Astrocyte of the hippocampus (primary cell): ENCODE results near the gene SFXN2.
"Not testable (repeated sequence)": the region's sequence is repeated elsewhere in the genome, so short reads cannot be mapped to it uniquely, and the experiment has no call there.

Source experiments
- DNase-seq: peaks from one replicate; pipeline ENCODE4 v3.0.0; 2011; ENCODE audit warnings: low read depth, low spot score

Gene SFXN2

GRCh38 chr10:102720775-102721301, 6.4 kb downstream of the SFXN2 start:
- DNase-seq, result no peak

DNA sequence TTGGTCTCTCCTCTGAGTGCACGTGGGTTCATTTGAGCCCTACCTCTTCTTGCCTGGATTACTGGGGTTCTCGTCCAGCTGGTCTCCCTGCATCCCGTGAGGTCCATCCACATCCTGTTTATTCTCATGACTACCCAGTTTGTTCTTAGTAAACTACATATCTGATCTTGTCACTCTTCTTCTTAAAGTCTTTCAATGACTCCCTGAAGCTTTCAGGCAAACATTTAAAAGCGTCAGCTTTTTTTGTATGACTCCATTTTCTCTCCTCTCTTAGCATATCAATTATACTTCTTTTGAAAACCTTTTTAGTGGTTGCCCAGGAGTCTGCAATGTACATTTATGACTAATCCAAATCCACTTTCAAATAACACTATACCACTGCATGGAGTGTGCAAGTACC, 7.5 kb downstream of the SFXN2 start:
- no peak for DNase-seq

- DNase-seq, result no peak
Measured at GRCh38 chr10:102723989-102724388, 9.6 kb downstream of the SFXN2 start.

DNA sequence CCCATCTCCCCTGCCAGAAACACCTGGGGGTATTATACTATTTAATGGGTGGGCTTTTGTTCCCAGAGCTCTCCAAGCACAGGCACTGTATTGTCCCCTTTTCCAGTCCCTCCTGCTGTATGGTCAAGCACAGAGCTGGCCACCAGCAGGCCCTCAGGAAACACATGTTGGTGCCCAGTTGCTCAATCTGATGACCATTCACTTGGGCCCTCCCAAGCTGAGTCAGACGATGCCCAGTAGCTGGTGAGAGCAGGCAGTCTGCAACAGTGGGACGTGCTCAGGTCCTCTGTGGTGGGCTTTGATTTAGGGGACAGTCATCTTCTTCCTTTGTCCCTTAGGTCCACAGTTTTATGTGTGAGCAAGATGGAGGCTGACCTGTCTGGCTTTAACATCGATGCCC, 11.8 kb downstream of the SFXN2 start:
- DNase-seq, result no peak

DNA sequence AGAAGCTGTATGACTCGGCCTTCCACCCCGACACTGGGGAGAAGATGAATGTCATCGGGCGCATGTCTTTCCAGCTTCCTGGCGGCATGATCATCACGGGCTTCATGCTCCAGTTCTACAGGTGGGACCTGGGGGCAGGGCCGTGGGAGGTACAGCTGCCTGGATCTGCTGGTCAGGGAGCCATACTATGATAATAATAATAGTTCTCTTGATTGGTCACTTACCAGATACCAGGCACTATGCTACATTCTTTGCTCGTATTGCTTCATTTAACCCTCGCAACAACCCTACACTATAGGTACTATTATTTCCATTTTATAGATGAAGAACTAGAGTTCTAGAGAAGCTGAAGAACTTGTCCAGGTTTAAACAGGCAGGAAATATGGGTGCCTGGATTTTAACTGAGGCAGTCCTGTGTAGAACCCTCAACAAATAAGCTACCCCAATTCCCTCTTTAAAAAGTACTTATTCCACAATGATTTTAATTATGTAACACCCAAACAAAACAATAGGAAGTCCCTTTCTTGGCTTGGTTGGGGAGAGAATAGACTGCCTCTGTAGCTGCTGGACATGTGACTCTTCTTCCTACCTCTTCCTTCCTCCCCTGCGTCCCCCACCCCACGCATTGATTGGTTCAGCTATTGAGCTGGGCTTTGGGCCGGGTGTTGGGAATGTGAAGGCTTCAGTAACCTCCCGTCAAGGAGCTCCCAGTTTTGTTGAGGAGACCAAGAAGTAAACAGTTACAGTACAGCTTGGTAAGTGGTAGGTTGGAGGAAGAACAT, 12.8 kb downstream of the SFXN2 start:
- DNase-seq, result no peak

- DNase-seq, result peak; percentile 94
Measured at GRCh38 chr10:102729029-102730026, 14.9 kb downstream of the SFXN2 start.

DNA sequence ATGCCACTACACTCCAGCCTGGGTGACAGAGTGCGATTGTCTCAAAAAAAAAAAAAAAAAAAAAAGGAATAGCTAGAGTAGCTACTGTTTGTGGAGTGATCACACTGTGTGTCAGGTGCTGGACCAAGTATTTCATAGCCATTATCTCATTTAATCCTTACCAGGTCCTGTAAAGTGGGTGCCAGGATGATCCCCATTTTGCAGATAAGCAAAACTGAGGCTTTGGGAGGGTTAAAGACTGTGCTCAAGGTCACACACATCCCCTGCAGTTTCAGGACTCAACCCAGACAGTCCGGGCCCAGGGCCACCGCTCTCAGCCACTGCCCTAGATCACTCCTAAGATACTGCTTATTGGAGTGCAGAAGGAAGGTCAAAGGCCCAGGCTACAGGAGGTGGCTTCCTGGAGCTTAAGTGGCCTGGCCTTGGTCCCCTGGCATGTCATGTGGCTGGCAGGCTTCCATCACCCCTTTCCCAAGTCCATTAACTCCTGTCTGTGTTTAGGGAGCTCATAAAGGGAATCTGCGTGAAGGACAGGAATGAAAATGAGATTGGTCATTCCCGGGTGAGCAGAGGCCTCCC, 16.9 kb downstream of the SFXN2 start:
- DNase-seq, result no peak

DNA sequence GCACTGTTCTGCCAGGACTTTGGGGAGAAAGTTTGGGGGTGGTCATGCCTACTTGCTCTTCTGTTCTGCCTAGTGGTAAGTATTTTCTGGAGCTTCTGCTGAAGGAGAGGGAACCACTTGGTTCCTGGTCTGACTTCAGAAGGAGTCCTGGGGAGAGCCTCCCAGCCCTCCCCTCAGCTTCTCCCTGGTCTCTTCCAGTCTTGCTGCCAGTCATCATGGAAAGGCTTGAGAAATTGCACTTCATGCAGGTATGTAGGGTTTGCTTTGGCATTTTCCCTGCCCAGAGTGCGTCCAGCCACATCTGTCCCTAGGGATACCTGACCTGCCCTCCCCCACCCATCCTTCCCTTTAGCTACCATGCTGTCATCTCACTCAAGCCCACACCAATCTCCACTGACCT, 18.2 kb downstream of the SFXN2 start:
- DNase-seq, result no peak

DNA sequence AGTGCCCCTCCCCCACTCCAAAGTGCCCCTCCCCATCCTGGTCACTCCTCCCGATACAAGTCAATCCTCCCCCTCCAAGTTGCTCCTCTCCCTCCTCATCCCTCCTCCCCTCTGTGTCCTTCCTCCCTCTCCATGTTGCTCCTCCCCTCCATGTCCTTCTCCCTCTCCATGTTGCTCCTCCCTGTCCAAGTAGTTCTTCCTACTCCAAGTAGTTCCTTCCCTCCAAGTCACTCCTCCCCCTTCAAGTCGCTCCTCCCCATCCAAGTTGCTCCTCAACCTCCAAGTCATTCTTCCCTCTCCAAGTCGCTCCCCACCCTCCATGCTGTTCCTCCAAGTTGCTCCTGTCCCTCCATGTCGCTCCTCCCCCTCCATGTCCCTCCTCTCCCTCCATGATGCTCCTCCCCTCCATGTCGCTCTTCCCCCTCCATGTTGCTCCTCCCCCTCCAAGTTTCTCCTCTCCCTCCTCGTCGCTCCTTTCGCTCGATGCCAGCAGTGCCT, 20.7 kb downstream of the SFXN2 start:
- DNase-seq, result no peak

- DNase-seq, result no peak
Measured at GRCh38 chr10:102738692-102739121, 24.3 kb downstream of the SFXN2 start.

GRCh38 chr10:102740229-102740628, 25.8 kb downstream of the SFXN2 start:
- DNase-seq, result no peak

DNA sequence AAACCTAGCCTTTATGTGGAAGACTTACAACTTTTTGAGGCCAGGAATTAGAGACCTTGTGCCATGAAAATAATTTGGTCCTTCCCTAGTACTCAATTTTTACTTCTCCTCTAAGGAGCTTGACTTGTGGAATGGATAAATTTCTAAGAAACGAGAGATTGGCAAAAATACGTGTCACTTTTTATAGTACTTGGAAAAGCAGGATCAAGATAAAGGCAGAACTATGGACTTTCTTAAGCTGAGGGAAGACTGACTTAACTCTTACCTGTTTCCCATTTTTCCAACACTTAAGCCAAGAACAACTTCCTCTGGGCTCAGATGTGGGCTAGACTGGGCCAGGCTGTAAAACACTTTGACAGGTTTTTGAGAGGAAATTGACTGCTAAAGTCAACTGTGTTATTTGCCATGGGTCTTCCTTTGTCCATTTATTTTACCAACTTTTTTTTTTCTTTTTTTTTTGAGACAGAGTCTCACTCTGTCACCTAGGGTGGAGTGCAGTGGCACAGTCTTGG, 27.3 kb downstream of the SFXN2 start:
- DNase-seq, result no peak

DNA sequence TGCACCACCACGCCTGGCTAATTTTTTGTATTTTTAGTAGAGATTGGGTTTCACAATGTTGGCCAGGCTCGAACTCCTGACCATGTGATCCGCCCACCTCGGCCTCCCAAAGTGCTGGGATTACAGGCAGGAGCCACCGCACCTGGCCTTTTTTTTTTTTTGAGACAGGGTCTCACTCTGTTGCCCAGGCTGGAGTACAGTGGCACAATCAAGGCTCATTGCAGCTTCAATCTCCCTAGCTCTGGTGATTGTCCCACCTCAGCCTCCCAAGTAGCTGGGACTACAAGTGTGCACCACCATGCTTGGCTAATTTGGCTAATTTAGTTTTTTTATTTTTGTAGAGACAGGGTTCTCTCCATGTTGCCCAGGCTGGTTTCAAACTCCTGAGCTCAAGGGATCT, 27.9 kb downstream of the SFXN2 start:
- not testable (repeated sequence) for DNase-seq

GRCh38 chr10:102743078-102743587, 28.7 kb downstream of the SFXN2 start:
- no peak for DNase-seq

DNA sequence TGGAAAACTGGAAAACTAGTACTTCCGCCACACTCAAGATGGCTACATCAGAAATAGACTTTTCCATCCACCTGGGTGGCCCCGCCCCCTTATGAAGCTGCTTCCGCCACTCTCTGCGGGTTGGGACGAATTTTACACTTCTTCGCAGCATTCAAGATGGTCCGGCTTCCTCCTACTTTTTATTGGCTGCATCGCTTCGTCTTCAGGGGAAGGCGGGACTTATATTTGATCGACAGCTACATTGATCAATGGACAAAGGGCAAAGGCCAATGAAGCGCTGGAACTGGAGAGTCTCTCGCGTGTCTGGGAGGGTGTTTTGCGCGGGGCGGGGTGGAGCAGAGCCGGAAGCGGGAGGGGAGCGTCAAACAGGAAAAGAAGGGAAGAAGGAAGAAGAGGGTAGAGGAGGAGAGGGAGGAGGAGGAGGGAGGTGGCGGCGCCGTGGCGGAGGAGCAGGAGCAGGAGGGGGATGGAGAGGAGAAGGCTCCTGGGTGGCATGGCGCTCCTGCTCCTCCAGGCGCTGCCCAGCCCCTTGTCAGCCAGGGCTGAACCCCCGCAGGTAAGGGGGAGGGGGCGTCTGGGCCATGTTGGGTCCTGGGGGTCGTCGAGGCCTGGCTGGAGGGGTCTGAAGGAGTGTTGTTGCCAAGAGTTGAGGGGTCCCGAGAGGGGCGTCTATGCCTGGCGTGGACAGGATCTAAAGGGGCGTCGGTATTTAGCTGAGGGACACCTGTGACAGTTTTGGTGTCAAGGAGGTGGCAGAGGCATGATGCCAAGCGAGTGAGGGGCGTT, 29.3 kb downstream of the SFXN2 start, which contains the start of gene WBP1L:
Gene WBP1L (plus strand): TSS at position 361 of the 786 bp plus-strand sequence. CDS start 106 bp downstream, at position 467.
- DNase-seq, result peak; percentile 99

- peak; percentile 34 for DNase-seq
Measured at GRCh38 chr10:102744374-102745051, 30.1 kb downstream of the SFXN2 start.

DNA sequence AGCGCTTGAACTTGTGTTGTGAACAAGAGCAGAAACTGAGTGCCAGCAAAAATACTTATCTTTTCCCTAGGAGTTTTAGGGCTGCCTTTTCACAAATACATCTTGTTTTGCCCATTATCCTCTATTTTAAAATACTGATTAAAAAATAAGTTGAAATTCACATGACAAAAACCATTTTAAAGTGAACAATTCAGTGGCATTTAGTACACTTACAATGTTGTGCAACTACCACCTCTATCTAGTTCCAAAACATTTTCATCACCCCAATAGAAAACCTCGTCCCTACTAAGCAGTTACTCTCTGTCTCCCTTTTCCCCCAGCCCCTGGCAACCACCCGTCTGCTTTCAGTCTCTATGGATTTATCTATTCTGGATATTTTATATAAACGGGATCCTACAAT, 30.7 kb downstream of the SFXN2 start:
- DNase-seq, result no peak

DNA sequence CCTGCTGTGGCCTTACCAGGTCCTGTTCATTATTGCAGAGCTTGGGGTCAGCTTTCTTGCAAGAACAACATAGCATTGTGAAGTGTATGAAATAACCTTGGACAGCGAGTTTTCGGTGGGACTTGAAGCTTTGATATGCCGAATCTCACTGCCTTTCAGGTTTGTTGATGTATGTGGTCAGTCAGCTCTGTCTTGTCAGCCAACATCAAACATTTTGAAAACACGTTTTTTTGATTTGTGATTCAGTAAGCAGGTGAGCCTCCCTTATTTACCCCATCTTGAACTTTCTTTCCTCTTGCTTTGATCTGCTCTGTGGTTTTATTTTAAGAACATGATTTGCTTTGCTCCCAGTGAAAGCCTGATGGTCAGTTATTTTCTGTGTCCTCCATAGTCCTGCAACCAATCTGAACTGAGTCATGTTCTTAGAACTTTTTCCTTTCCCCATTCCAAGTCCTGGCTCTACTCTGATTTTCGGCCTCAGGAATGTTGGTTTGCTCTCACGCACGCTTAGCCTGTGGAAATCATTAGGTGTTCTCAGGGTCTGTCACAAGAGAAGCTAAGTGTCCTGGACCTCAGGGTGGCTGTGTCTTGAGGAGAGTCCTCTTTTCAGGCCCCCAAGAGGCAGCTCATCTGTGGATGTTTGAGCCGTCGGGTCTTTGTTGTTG, 38.0 kb downstream of the SFXN2 start:
- peak; percentile 94 for DNase-seq
